DND-41 (cell line): ENCODE results near the gene SOSTDC1.

ENCODE experiments used
- ATAC-seq: fragments of 200-7000 bp; cut with Tn5 transposase; 3 replicates; pipeline ENCODE4 v1.9.1; 2021; ENCODE audit warnings: low read depth; ENCODE audit not compliant: insufficient read depth
- DNase-seq: peaks from one replicate; pipeline ENCODE4 v3.0.0-alpha.2; 2020
- H2AFZ ChIP-seq: 2 replicates; pipeline ENCODE4 v1.6.0; 2012; ENCODE audit warnings: low read depth, low read length
- H3K27ac ChIP-seq: 2 replicates; pipeline ENCODE4 v1.5.1; 2012; ENCODE audit warnings: low read length, inconsistent platforms
- H3K27me3 ChIP-seq: fragments of 200-600 bp; sonication (generic); 2 replicates; pipeline ENCODE4 v1.6.0; 2012; ENCODE audit warnings: low read length, mild to moderate bottlenecking, inconsistent platforms; ENCODE audit not compliant: insufficient read depth, poor library complexity
- H3K36me3 ChIP-seq: 2 replicates; pipeline ENCODE4 v1.5.1; 2012; ENCODE audit warnings: low read length, inconsistent platforms; ENCODE audit not compliant: insufficient read depth
- H3K4me1 ChIP-seq: 2 replicates; pipeline ENCODE4 v1.5.1; 2012; ENCODE audit warnings: mild to moderate bottlenecking, low read length; ENCODE audit not compliant: insufficient read depth
- H3K4me2 ChIP-seq: 2 replicates; pipeline ENCODE4 v1.6.0; 2012; ENCODE audit warnings: mild to moderate bottlenecking, moderate library complexity, low read length, inconsistent platforms; ENCODE audit not compliant: insufficient read depth
- H3K4me3 ChIP-seq, 2 experiments: fragments of 200-600 bp in 1 of 2; shearing (Covaris generic) in 1 of 2; 2 replicates each; pipeline ENCODE4 v1.5.1; 2012 to 2016; ENCODE audit warnings: inconsistent platforms in 2 of 2, low read length in 2 of 2, mild to moderate bottlenecking in 2 of 2, low read depth in 1 of 2, moderate library complexity in 1 of 2
- H3K79me2 ChIP-seq: 2 replicates; pipeline ENCODE4 v1.6.0; 2012; ENCODE audit warnings: low read length, inconsistent platforms; ENCODE audit not compliant: insufficient read depth
- H3K9ac ChIP-seq: 2 replicates; pipeline ENCODE4 v1.6.0; 2012; ENCODE audit warnings: low read depth, mild to moderate bottlenecking, inconsistent platforms, low read length, moderate library complexity
- H3K9me3 ChIP-seq: 2 replicates; pipeline ENCODE4 v1.5.1; 2012; ENCODE audit warnings: low read length, moderate library complexity, mild to moderate bottlenecking, inconsistent platforms; ENCODE audit not compliant: insufficient read depth, severe bottlenecking
- H4K20me1 ChIP-seq: 2 replicates; pipeline ENCODE4 v1.6.0; 2012; ENCODE audit warnings: low read length; ENCODE audit not compliant: insufficient read depth
- CTCF ChIP-seq: IDR thresholded peaks from 2 replicates; pipeline ENCODE4 v1.5.1; 2012; ENCODE audit warnings: borderline replicate concordance, low read length, moderate library complexity, mild to moderate bottlenecking; ENCODE audit not compliant: poor library complexity, severe bottlenecking; ENCODE audit errors: extremely low read depth
- EZH2 ChIP-seq: IDR thresholded peaks from 3 replicates; pipeline ENCODE4 v1.6.1; 2012; ENCODE audit warnings: borderline replicate concordance, low read depth, mild to moderate bottlenecking, moderate library complexity, low read length, inconsistent platforms; ENCODE audit not compliant: severe bottlenecking

Gene SOSTDC1

GRCh38 chr7:16412274-16413254, 53.0 kb downstream of the SOSTDC1 start:
- Histone ChIP-seq H4K20me1 (no peaks in the 10 kb centered on the region), H3K4me3 (no peak overlapping the region), H3K36me3 (no peaks in the 10 kb centered on the region), H3K9me3 (no peaks in the 10 kb centered on the region), H3K4me2 (no peak overlapping the region), H3K27ac (no peak overlapping the region), H2AFZ (no peak overlapping the region), H3K4me1 (no peaks in the 10 kb centered on the region), H3K9ac (no peak overlapping the region), H3K79me2 (no peaks in the 10 kb centered on the region), H3K27me3 (no peaks in the 10 kb centered on the region)
- ATAC-seq, result no peak
- no peak for TF ChIP-seq CTCF
- no peak for TF ChIP-seq EZH2
- DNase-seq, result no peak
